H1 (cell line): ENCODE measurements around the gene NR5A1.

Source experiments
- CEBPB ChIP-seq: IDR thresholded peaks from 2 replicates; pipeline ENCODE4 v1.6.1; 2012; ENCODE audit warnings: low read depth, low read length
- CHD1 ChIP-seq: IDR thresholded peaks from 2 replicates; pipeline ENCODE4 v1.6.1; 2012; ENCODE audit warnings: low read depth, low read length, improper control_type of control experiment
- CTCF ChIP-seq, 3 experiments: IDR thresholded peaks; 1 replicate in 2 of 3; 2 replicates in 1 of 3; pipeline versions ENCODE4 v1.5.1 to v1.6.1; 2011; ENCODE audit warnings: low read length in 3 of 3, mild to moderate bottlenecking in 3 of 3, inconsistent platforms in 2 of 3, low read depth in 1 of 3, moderate library complexity in 1 of 3; ENCODE audit not compliant: insufficient read depth in 1 of 3; ENCODE audit errors: control extremely low read depth in 1 of 3

GRCh38 chr9:124541824-124542223 is 34.6 kb upstream of the NR5A1 start:
- TF ChIP-seq CEBPB, result no peak
- no peak for TF ChIP-seq CTCF (IDR thresholded peaks at IDR 0.05; ENCODE audit: control extremely low read depth in 1 of 3, insufficient read depth in 1 of 3, low read depth in 1 of 3, low read length in 3 of 3)
- TF ChIP-seq CHD1, result no peak
